ENCODE measurements around the gene TMEM138. TPM values are rescaled to one million over a fixed set of nuclear protein-coding genes. Genes with fewer than 3 reads are reported as not detected.

TMEM138 gene
- total and polyA plus RNA-seq, 2 of the 13 experiments (the other 11 are each of a cell fraction or from before 2014, with no cell fraction given): 43.5 to 61.0 TPM

GRCh38 chr11:61334434-61335354 lies 27.5 kb upstream of the TMEM138 start (continued):
- peak; percentile 33; the same call in 1 of the 2 replicates for TF ChIP-seq DZIP1 (CRISPR knock-in tag; IDR thresholded peaks at IDR 0.05)
- no peak for TF ChIP-seq TFAP4 (IDR thresholded peaks at IDR 0.05; ENCODE audit: borderline replicate concordance, low read depth)
- TF ChIP-seq ZFP82 (CRISPR knock-in tag; IDR thresholded peaks at IDR 0.05; ENCODE audit: borderline replicate concordance): no peak
- no peak for TF ChIP-seq MYNN (CRISPR knock-in tag; IDR thresholded peaks at IDR 0.05; ENCODE audit: low read depth)
- TF ChIP-seq CREB3 (CRISPR knock-in tag; IDR thresholded peaks at IDR 0.05): no peak
- no peak for TF ChIP-seq EHMT2 (IDR thresholded peaks at IDR 0.05; ENCODE audit: borderline replicate concordance, low read depth, low read length)
- TF ChIP-seq ZKSCAN5 (CRISPR knock-in tag; IDR thresholded peaks at IDR 0.05): 0 out of 2 replicates have a peak, but pooled peaks have one; percentile 65
- no peak for TF ChIP-seq ZNF282 (IDR thresholded peaks at IDR 0.05; ENCODE audit: partially characterized antibody)
- TF ChIP-seq AGO1 (IDR thresholded peaks at IDR 0.05; ENCODE audit: low read depth, low read length, poor library complexity, severe bottlenecking): no peak
- no peak for TF ChIP-seq ZNF577 (CRISPR knock-in tag; IDR thresholded peaks at IDR 0.05; ENCODE audit: borderline replicate concordance, low read depth)
- no peak for TF ChIP-seq ZNF484 (CRISPR knock-in tag; IDR thresholded peaks at IDR 0.05; ENCODE audit: borderline replicate concordance, low read depth)
- TF ChIP-seq DNMT1 (CRISPR knock-in tag; IDR thresholded peaks at IDR 0.05): peak; percentile 83; the same call in 1 of the 2 replicates
- TF ChIP-seq KLF6 (CRISPR knock-in tag; IDR thresholded peaks at IDR 0.05): no peak
- TF ChIP-seq TFDP1 (CRISPR knock-in tag; IDR thresholded peaks at IDR 0.05; ENCODE audit: borderline replicate concordance): no peak
- peak; percentile 74 for TF ChIP-seq POLR2AphosphoS2 (IDR thresholded peaks at IDR 0.05; ENCODE audit: low read depth, low read length)
- 0 out of 2 replicates have a peak, but pooled peaks have one; percentile 17 for TF ChIP-seq ZNF619 (CRISPR knock-in tag; IDR thresholded peaks at IDR 0.05)
- no peak for TF ChIP-seq FOXA1 (IDR thresholded peaks at IDR 0.05)
- 0 out of 2 replicates have a peak, but pooled peaks have one; percentile 3 for TF ChIP-seq FOXA1 (CRISPR knock-in tag; IDR thresholded peaks at IDR 0.05)
- TF ChIP-seq ZNF615 (CRISPR knock-in tag; IDR thresholded peaks at IDR 0.05; ENCODE audit: borderline replicate concordance): no peak
- peak; percentile 82 for TF ChIP-seq ZBTB38 (CRISPR knock-in tag; IDR thresholded peaks at IDR 0.05)
- TF ChIP-seq KDM5A (IDR thresholded peaks at IDR 0.05; ENCODE audit: borderline replicate concordance, low read length): no peak; the same call in 1 of the 2 replicates
- no peak for TF ChIP-seq HDAC6 (IDR thresholded peaks at IDR 0.05; ENCODE audit: low read depth, low read length)
- no peak for TF ChIP-seq SRSF9 (IDR thresholded peaks at IDR 0.05; ENCODE audit: borderline replicate concordance, insufficient read depth, low read depth, low read length, poor library complexity, severe bottlenecking)
- no peak for TF ChIP-seq ARID2 (CRISPR knock-in tag; IDR thresholded peaks at IDR 0.05; ENCODE audit: borderline replicate concordance)
